ENCODE data around the gene USP43.

DNA sequence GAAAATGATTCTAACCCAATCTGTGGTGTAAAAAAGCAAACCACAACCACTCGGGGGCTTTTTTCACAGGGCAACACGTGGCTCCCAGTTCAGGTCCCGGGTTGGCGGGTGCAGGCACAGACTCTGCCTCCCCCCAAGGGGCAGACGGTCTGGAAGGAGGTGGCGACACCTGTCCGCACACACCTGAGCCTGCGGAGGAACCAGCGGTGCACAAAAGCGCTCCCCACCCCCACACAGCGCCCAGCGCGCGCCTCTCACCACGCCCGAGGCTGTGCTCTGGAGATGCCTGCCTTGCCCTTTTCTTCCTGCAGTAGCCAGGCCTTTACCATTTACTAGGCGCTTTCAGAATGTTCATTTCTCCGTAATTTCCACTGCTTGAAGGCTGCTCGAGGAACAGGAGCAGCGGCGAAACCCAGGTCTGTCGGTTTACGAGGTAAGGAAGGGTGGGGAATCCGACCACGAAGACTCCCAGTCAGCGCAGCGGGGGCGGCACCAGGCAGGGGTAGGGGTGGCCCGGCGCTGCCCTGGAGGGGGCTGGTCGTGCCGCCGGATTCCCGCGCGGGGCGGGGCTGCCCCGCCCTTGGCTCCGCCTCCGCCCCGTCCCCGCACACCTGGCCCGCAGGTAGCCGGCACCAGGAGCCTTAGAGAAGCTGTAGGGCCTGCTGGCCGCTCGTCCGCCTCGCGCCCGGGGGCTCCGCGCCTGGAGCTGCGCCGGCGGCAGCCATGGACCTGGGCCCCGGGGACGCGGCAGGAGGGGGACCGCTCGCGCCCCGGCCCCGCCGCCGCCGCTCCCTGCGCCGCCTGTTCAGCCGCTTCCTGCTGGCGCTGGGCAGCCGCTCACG is at the start of gene USP43:
- TF ChIP-seq, protein P1, sequence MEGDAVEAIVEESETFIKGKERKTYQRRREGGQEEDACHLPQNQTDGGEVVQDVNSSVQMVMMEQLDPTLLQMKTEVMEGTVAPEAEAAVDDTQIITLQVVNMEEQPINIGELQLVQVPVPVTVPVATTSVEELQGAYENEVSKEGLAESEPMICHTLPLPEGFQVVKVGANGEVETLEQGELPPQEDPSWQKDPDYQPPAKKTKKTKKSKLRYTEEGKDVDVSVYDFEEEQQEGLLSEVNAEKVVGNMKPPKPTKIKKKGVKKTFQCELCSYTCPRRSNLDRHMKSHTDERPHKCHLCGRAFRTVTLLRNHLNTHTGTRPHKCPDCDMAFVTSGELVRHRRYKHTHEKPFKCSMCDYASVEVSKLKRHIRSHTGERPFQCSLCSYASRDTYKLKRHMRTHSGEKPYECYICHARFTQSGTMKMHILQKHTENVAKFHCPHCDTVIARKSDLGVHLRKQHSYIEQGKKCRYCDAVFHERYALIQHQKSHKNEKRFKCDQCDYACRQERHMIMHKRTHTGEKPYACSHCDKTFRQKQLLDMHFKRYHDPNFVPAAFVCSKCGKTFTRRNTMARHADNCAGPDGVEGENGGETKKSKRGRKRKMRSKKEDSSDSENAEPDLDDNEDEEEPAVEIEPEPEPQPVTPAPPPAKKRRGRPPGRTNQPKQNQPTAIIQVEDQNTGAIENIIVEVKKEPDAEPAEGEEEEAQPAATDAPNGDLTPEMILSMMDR (optimal IDR thresholded peaks at IDR 0.05 in 1 of 3, IDR thresholded peaks at IDR 0.05 in 1 of 3, conservative IDR thresholded peaks at IDR 0.05 in 1 of 3; ENCODE audit: extremely low read depth in 1 of 3, insufficient read depth in 2 of 3, low read length in 3 of 3) = peak in 2 of 3 experiments; percentile 1 to 10
- TF ChIP-seq EZH2 (IDR thresholded peaks at IDR 0.05; ENCODE audit: low read length) = no peak

Data from keratinocyte (primary cell).